HTR-8/SVneo (cell line): Measurements from ENCODE around the gene ZNF155.
"Not testable (repeated sequence)": the region's sequence is repeated elsewhere in the genome, so short reads cannot be mapped to it uniquely, and the experiment has no call there.

Source experiments
- DNase-seq: peaks from one replicate; pipeline ENCODE4 v3.0.0; 2011; ENCODE audit warnings: low spot score, mixed read lengths; ENCODE audit not compliant: insufficient read length
- FAIRE-seq: peaks from 2 replicates; lab custom pipeline; 2011; peaks lifted over from hg19 to GRCh38; lab: Jason Lieb, UNC

Gene ZNF155

GRCh38 chr19:43983912-43984686 lies at the start of gene ZNF155:
Gene ZNF155 (plus strand): TSS chr19:43984188. CDS start chr19:43988544, 4,356 bp downstream.
- FAIRE-seq (peak; percentile 89), DNase-seq (peak; percentile 94)

- FAIRE-seq (peak; percentile 59), DNase-seq (peak; percentile 91)
Measured at GRCh38 chr19:43934985-43935708, 48.8 kb upstream of the ZNF155 start, which contains the start of gene ZNF45. Gene ZNF45 (minus strand): TSS chr19:43935282. CDS start chr19:43922185, 13,097 bp downstream.

- no peak for DNase-seq
- no peak for FAIRE-seq
Measured at GRCh38 chr19:43936188-43936587, 47.8 kb upstream of the ZNF155 start.

GRCh38 chr19:43939557-43940260 lies 44.3 kb upstream of the ZNF155 start:
- FAIRE-seq (no peak), DNase-seq (no peak)

- FAIRE-seq (no peak), DNase-seq (no peak)
Measured at GRCh38 chr19:43940719-43941118, 43.3 kb upstream of the ZNF155 start.

GRCh38 chr19:43941209-43941608 lies 42.8 kb upstream of the ZNF155 start:
- DNase-seq (no peak), FAIRE-seq (no peak)

- FAIRE-seq: not testable (repeated sequence)
Measured at GRCh38 chr19:43947412-43947811, 36.6 kb upstream of the ZNF155 start.

GRCh38 chr19:43949803-43950202 lies 34.2 kb upstream of the ZNF155 start:
- not testable (repeated sequence) for DNase-seq, FAIRE-seq

More at GRCh38 chr19:43947412-43947811, 36.6 kb upstream of the ZNF155 start:
- DNase-seq: not testable (repeated sequence)

GRCh38 chr19:43950834-43951645 lies 32.9 kb upstream of the ZNF155 start, which contains the start of gene ZNF221:
Gene ZNF221 (plus strand): TSS chr19:43951228. CDS start chr19:43962727, 11,499 bp downstream.
- DNase-seq (peak; percentile 96), FAIRE-seq (peak; percentile 94)

- DNase-seq (no peak), FAIRE-seq (no peak)
Measured at GRCh38 chr19:43956827-43957226, 27.2 kb upstream of the ZNF155 start.

- FAIRE-seq (no peak), DNase-seq (no peak)
Measured at GRCh38 chr19:43957891-43958290, 26.1 kb upstream of the ZNF155 start.

- FAIRE-seq: no peak
- no peak for DNase-seq
Measured at GRCh38 chr19:43960411-43960810, 23.6 kb upstream of the ZNF155 start.

GRCh38 chr19:43966079-43966694 lies 17.8 kb upstream of the ZNF155 start:
- DNase-seq: no peak
- no peak for FAIRE-seq

GRCh38 chr19:43976732-43977131 lies 7.3 kb upstream of the ZNF155 start:
- no peak for FAIRE-seq
- no peak for DNase-seq

- DNase-seq (no peak), FAIRE-seq (no peak)
Measured at GRCh38 chr19:43983544-43983911, 460 bp upstream of the ZNF155 start.

- DNase-seq (peak; percentile 3), FAIRE-seq (no peak)
Measured at GRCh38 chr19:43984687-43985000, 656 bp downstream of the ZNF155 start.

- FAIRE-seq (no peak), DNase-seq (no peak)
Measured at GRCh38 chr19:43997631-43998290, 13.8 kb downstream of the ZNF155 start.

GRCh38 chr19:44002212-44002565 lies 18.2 kb downstream of the ZNF155 start:
- DNase-seq: peak; percentile 6

More at GRCh38 chr19:44002212-44002565, 18.2 kb downstream of the ZNF155 start:
- no peak for FAIRE-seq
